HG02678 (cell line): Measurements from ENCODE around the gene DGKQ.
"Not testable (repeated sequence)": the region's sequence is repeated elsewhere in the genome, so short reads cannot be mapped to it uniquely, and the experiment has no call there.

Experiments used
- ATAC-seq: cut with Tn5 transposase; IDR thresholded peaks from one replicate; pipeline ENCODE4 v1.9.1; 2021; ENCODE audit warnings: mild to moderate bottlenecking, moderate library complexity; ENCODE audit not compliant: unreplicated experiment

Gene DGKQ

DNA sequence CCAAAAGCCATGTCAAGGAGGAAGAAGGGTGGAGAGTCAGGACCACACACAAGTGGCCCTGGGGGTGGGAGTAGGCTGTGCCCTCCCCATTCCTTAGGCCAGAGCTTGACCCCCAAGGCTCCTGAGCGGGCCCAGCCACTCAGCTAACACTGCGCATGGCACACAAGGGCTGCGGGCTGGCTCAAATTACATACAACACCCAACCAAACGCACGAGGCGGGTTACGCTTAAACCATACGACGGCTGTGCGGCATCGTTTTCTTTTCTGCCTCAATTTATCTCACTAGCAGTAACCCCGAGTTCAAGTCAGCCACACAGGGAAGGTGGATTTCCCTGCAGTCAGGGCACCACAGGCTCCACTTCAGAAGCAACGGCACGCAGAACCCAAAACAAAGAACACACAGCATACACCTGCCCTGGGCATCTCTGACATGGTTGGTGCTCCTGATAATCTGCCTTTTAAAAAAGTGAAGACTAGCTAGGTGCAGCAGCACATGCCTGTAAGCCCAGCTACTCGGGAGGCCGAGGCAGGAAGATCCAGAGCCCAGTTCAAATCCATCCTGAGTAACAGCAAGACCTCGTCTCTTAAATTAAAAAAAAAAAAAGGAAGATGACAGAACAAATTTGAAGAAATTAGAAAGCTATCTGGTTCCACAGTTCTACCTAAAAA, 44.1 kb downstream of the DGKQ start:
- ATAC-seq = no peak

DNA sequence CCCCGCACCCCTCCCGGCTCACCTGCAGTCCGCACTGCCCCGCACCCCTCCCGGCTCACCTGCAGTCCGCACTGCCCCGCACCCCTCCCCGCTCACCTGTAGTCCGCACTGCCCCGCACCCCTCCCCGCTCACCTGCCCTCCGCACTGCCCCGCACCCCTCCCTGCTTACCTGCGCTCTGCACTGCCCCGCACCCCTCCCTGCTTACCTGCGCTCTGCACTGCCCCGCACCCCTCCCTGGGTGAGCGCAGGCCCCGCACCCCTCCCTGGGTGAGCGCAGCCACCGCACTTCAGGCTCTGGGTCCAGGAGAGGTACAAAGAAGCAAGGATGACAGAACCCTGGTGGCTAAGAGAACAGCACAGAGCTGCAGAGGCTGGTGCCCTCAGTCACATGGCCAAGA, 45.8 kb downstream of the DGKQ start:
- not testable (repeated sequence) for ATAC-seq

DNA sequence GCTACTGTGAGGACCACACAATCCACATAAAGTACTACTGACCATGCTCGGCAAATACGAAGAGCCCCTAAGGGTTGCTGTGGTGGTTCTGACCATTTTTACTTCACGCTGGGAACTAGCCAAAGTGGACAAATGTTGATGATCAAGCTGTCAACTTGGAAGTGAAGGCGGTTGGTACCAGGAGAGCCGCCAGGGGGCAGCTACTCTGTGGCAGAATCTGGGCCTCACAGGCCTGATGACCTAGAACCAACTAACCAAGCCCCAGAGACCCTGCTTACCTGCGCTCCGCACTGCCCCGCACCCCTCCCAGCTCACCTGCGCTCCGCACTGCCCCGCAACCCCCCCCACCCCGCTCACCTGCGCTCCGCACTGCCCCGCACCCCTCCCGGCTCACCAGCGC, 46.8 kb downstream of the DGKQ start:
- ATAC-seq = no peak

DNA sequence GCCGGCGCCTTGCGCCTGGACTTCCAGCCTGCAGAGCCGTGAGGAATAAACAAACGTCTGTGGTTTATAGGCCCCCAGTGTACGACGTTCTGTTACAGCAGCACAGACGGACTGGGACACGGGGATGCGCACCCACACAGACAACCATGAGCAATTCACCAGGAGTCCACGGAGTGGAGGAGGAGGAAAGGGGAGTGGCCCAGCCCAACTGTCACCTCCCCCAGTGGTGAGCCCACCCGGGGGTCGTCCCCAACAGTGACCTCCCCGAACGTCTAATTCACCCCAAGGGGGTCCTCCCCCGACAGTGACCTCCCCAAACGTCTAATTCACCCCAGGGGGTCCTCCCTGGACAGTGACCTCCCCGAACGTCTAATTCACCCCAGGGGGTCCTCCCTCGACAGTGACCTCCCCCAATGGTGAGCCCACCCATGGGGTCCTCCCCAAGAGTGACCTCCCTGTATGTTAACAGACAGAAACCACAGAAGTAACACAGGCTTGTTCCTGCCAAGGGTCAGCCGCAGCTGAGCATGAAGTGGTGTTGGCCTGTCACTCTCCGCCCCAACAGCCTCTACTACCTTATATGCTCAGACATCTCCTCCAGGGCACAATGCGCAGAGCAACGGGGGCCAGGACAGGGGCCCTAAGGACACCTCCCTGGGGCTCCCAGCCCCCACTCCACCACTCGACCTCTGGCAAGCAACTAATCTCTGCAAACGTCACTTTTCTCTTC, 47.4 kb downstream of the DGKQ start:
- no peak for ATAC-seq

DNA sequence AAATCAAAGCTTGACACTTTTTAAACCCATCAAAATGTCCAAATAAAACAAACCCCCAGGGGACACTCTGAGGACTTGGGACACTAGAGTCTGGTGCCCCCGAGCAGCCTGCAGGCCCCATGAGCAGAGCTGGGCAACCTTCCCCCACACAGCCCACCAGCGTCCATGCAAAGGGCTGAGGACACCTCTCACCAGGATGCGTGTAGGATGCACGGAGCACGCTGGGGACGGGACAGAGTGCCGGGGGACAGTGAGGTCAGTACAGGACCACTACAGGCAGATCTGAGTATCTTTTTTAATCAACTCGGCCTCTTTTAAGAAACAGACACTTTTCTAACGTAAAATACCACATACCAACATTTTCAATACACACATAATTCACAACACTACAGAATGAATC, 48.2 kb downstream of the DGKQ start:
- no peak for ATAC-seq

DNA sequence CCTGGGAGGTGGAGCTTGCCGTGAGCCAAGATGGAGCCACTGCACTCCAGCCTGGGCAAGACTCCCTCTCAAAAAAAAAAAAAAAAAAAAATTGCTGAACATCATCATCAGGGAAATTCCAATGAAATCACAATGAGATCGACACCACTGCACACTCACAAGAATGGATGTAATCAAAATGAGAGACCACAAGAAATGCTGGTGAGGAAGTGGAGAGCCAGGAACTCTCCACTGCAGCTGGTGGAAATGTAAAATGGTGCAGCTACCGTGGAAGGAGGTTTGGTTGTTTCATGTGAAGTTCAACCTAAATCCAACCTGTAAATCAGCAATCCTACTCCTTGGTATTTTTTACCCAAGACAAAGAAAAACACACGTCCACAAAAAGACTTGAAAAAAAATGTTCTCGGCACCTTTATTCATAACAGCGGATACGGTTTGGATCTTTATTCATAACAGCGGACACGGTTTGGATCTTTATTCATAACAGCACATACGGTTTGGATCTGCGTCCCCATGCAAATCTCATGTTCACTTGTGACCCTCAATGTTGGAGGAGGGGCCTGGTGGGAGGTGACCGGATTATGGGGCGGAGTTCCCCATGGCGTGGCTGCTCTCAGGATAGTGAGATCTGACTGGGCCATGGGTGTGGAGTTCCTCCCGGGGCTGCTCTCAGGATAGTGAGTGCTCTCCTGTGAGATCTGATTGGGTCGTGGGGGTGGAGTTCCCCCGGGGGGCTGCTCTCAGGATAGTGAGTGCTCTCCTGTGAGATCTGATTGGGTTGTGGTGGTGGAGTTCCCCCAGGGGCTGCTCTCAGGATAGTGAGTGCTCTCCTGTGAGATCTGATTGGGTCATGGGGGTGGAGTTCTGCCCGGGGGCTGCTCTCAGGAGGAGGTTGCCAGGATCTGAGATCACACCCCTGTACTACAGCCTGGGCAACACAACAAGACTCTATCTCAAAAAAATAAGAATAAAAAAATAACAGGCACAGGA, 49.0 kb downstream of the DGKQ start:
- ATAC-seq = no peak

DNA sequence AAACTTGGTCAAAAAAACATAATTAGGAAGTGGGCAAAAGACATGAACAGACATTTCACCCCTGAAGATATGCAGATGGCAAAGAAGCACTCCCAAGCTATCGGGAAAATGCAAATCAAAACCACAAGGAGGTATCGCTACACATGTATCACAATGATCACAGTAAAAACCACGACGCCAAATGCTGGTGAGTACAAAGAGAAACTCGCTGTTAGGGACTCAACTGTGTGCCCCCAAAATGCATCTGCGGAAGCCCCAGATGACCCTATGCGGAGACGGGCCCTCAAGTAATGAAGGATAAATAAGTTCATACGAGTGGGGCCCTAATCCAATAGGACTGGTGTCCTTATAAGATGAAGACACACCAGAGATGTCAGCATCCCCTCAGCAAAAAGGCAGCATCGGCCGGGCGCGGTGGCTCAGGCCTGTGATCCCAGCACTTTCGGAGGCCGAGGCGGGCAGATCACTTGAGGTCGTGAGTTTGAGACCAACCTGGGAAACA, 51.5 kb downstream of the DGKQ start:
- peak; percentile 69 for ATAC-seq

DNA sequence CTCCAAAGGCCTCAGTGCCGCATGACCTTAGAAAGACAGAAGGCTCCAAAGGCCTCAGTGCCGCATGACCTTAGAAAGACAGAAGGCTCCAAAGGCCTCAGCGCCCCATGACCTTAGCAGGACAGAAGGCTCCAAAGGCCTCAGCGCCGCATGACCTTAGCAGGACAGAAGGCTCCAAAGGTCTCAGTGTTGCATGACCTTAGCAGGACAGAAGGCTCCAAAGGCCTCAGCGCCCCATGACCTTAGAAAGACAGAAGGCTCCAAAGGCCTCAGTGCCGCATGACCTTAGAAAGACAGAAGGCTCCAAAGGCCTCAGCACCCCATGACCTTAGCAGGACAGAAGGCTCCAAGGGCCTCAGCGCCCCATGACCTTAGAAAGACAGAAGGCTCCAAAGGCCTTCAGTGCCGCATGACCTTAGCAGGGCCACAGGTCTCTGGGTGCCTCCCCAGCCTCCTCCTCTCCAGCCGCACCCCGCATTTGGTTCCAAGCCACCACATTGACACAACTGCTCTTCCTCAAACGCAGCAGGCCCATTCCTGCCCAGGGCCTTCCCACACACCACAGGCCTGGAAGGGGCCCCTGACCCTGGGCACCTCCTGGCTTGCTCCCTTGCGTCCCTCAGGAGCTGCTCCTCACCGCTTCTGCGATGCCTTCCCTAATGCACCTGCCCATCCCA, 54.2 kb downstream of the DGKQ start:
- not testable (repeated sequence) for ATAC-seq

DNA sequence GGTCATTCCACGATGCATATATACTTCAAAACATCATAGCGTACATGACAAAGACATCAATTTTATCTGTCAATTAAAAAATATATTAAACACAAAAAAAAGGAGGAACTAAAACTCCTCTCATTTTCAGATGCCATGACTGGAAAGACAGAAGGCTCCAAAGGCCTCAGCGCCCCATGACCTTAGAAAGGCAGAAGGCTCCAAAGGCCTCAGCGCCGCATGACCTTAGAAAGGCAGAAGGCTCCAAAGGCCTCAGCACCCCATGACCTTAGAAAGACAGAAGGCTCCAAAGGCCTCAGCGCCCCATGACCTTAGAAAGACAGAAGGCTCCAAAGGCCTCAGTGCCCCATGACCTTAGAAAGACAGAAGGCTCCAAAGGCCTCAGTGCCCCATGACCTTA, 54.8 kb downstream of the DGKQ start:
- ATAC-seq = not testable (repeated sequence)

DNA sequence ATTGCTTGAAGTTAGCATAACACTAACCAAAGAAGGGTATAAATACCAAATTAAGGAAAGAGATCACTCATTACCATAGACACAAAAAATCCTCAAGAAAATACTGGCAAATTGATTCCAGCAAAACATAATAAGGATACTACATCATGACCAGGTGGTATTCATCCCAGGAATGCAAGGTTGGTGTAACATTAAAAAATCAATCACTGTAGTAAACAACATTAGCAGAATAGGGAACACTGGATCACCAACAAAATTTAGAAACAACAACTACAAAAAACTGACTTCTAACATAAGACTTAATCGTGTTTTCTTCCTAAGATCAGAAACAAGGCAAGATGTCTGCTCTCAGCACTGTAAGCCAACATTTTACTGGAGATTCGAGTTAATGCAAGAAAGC, 55.4 kb downstream of the DGKQ start:
- no peak for ATAC-seq

DNA sequence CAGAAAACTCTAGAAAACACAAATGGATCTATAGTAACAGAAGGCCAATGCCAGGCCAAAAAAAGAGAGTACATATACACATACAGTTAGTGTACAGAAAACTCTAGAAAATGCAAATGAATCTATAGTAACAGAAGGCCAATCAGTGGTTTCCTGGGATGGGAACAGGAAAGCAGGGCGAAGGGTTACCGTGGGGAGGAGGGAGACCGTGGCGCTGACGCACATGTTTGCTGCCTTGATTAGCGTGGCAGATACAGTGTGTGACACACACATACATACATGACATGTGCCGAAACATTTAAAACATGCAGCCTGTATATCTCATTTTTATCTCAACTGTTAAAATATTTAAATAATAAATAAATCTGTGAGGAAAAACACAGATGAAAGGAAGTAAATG, 55.9 kb downstream of the DGKQ start:
- no peak for ATAC-seq

DNA sequence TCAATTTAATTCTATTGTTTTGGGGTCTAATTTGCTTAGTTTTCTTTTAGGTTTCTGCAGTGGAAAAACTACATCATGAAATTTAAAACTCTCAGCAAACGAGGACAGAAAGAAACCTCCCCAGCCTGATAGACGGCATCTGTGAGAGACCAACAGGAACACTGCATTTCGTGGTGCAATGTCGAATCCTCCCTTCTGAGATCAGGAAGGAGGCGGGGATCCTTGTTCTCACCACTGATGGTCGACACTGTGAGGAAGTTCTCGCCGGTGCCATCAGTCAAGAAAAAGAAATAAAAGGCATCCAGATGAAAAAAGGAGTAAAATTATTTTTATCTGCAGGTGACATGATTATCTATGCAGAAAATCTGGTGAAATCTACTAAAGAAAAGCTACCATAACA, 57.8 kb downstream of the DGKQ start:
- no peak for ATAC-seq

DNA sequence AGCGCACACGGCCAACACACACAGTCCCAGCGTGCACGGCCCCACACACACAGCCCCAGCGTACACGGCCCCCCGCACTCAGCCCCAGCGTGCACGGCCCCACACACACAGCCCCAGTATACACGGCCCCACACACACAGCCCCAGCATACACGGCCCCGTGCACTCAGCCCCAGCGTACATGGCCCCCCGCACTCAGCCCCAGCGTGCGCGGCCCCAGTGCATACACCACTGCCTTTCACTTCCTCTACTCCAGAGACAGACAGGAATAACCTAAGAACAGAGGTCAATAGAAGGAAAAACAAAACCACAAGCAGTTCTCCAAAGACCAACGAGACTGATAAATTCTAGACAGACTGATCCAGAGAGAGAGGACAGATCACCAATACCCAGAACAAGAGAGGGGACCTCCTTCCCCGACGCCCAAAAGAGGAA, 58.3 kb downstream of the DGKQ start:
- no peak for ATAC-seq

DNA sequence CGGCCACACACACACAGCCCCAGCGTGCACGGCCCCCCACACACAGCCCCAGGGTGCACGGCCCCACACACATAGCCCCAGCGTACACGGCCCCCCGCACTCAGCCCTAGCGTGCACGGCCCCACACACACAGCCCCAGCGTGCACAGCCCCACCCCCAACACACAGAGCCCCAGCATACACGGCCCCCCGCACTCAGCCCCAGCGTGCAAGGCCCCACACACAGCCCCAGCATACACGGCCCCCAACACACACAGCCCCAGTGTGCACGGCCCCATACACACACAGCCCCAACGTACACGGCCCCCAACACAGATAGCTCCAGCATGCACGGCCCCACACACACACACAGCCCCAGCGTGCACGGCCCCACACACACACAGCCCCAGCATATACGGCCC, 58.8 kb downstream of the DGKQ start:
- ATAC-seq = no peak

DNA sequence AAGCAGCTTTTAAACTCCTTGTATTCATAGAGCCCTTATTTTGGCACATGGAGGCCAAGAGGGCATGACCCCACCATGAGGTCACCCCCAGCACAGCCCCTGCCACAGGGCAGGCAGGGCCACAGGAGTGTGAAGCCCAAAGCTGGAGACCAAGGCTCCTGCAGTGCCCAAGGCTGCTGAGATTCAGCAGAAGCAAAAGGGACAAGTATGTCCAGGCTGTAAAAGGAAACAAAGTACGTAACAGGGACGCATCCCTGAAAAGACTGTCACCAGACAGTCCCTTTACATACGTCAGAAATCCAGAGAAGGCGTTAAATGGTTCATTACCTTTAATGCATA, 60.1 kb downstream of the DGKQ start:
- no peak for ATAC-seq

DNA sequence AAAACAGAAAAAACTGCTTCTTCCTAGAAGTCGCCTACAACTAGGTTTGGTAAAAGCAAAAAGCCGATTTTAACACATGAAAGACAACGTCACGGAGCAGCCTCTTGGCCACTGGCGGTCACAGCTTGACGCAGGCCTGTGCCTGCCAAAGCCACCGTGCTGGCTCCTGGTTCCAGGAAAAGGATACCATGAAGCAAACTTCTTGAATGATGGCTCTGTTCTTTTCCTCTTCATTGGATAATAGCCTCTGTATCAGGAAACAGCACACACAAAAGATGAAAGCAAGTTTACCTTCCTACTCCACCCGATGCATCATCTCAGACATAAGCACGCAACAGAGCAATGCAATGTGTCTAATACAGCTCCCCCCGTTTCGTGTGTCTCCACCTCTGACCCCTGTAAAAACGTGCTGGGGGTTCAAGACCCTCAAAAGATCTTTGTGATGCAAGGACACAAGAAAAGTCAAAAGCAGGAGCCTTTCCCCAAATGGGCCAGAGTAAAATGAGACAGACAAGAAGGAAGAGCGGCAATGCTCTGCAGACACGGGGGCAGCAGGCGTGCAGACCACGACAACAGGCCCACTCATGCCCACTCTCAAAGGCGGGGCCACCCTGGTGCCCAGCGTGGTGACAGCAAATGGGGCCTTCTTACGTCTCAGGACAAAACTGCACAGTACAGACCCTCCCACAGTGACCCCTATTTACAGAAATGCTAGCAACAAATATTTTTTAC, 60.7 kb downstream of the DGKQ start:
- ATAC-seq = no peak

DNA sequence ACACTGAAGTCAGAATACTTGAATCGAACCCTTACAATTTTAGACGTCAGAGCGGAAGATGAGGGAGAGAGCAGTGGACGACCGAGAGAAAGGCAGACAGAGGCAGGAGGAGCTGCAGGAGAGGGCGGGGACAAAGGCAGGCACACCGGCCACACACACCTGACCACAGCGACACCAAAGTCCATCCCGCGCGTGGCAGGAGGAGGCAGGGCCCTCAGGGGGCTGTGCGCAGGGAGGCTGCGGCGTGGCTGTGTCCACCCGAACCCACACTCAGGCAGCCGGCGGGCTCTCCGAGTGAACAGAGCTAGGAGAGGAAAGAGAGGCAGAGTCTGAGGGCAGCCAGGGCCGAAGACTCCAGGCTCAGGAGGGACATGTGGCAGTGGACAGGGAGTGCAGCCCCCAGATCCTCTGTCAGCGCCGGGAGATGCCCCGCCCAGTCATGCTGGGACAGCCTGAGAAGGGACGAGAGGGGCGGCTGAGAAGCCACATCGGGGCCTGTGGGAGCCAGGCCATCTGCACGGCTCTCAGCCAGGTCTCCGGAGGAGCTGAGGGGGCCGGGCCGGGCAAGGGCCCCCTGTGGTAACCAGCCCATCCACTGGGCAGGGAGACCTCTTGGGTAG, 61.4 kb downstream of the DGKQ start:
- no peak for ATAC-seq

DNA sequence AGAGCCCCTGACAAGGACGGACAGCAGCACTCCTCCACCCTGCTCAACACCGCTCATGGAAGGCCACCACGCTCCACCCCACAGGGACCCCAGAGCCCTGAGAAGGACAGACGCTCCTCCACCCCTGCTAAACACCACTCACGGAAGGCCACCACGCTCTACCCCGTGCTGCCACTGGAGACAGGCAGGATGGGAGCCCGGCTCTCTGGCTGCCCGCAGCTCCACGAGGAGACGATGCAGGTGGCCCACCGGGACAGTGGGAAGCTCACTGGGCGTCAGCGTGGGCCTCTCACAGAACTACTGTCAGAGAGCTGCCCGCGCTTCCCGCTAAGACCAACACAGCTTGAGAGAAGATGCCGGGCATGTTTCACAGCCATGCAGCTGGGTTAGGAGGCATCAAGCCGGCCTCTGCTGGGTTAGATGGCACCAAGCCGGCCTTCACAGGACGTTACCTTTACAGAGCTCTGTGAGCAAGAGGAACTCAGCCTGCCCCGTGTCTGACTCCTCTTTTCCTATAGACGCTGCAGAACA, 62.1 kb downstream of the DGKQ start:
- ATAC-seq = no peak

DNA sequence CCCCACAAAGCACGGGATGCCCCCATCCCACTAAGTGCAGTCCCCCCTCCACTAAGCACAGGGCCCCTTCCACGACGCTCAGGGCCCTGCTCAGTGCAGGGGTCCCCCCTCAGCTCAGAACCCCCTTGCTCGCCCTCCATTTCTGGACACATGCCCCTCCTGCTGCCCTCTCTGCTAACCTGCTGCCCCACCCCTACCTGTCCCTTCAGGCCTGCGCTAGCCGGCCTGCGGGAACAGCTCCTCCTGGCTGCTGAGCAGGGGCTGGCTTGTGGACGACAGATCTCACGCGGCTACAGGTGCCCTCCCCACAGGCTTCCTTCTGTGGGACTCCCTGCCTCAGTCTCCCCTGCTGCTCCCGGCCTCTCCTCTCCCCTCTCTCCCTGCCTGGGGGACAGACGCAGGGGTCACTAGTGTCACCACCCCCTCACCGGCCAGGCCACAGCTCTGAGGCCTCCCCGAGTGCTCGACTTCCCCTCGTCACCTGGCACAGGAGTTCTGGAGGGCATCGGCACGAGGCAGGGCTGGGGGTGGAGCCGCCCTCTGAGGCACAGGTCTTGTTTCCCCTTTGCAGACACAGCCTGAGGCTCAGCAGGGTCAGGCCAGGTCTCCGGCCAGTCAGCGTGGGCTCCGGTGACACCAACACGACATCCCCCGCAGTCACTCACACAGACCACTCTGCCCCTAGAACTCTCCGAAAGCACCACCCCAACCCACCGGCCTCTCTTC, 62.8 kb downstream of the DGKQ start:
- ATAC-seq = no peak
